CD4-positive, alpha-beta T cell treated with Interleukin-21 for 1 hour (primary cell): ENCODE measurements around the gene PPP1R13L.

Experiments
- DNase-seq: peaks from one replicate; pipeline ENCODE4 v3.0.0-alpha.2; 2020

Gene PPP1R13L

DNA sequence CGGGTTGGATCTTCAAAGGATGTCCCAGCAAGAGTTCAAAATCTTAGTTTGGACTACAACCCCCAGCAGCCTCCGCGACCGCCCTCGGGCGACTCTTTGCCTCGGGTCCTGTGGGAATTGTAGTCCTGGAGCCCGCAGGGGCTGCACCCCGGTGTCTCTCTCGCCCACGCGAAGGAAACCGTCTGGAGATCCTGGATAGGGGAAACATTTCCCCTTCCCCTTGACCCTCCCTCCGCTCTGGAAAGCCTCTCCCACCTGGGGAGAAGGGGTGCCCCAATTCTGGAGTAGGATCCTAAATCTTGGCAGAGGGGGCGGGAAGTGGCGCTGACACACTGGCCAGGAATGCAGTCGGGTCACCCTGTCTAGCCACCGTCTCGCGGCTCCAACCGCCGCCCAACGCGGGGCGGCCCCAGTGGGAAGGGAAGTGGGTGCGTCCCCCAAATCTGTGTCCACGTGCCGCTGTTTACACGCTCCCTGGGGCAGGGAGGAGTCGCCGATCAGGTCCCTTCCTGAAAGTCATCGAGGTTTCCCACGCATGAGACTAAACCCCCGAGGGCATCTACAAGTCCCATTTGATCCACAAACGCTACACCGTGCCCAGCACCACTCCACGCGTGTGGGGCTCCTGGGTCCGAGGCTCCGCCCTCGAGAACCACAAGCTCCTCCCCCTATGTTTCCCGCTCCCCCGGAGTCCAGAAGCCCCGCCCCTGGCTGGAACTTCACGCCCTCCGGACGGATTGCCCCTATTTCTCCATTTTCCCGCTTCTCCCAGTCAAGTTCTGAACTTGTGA is 761 bp upstream of the PPP1R13L start:
- DNase-seq = peak; percentile 86

DNA sequence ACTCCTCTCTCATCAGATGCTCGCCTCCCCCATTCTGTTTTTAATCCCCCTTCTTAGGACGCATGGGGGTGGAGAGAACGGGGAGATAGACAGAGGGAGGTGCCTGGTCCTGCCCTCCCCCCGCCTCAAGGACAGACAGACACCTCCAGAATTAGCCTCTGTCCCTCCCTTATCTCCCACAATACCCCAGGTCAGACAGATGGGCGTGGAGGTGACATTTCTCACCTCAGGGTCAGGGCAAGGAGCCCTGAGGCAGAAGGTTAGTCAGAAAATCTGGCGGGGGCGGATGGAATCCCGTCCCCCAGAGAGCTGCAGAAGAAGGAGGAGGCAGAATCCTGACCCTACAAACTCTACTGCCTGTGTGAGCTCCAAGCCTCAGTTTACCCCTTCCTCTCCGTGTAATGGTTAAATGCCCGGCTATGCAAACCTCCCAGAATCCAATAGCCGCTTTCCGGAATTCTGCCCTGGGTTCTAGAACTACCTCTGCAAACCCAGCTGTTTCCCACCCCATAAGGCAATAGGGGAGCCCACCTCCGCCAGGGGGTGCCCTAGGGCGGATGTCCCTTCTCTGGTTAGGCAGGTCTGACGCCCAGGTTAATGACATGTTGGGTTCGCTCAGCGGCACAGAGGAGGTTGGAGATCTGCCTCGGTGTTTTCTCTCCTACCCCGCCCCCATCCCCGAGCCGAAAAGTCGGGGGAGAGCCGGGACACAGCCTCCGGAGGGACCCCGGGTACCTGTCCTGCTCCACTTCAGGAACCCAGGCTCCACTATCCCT is 900 bp downstream of the PPP1R13L start:
- DNase-seq = peak; percentile 59

- DNase-seq = no peak
These were observed 1.6 kb downstream of the PPP1R13L start for GRCh38 chr19:45403272-45403671.

GRCh38 chr19:45402298-45403061 is 2.4 kb downstream of the PPP1R13L start:
- DNase-seq = peak; percentile 21

DNA sequence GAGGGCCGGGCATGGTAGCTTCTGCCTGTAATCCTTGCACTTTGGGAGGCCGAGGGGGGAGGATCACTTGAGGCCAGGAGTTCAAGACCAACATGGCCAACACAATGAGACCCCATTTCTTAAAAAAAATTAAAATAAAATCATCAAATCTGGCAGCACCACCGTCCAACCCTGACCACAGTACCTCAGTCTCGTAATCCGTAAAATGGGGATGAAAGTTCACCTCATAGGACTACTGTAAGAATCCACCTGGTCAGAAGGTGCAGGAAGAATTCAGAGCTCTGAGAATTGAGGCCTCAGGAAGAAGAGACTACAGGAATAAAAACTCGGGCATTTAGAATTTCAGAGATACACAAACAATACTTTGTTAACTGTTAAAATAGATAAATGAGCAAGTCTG is 3.1 kb downstream of the PPP1R13L start:
- no peak for DNase-seq

GRCh38 chr19:45400192-45400591 is 4.7 kb downstream of the PPP1R13L start:
- DNase-seq = no peak

DNA sequence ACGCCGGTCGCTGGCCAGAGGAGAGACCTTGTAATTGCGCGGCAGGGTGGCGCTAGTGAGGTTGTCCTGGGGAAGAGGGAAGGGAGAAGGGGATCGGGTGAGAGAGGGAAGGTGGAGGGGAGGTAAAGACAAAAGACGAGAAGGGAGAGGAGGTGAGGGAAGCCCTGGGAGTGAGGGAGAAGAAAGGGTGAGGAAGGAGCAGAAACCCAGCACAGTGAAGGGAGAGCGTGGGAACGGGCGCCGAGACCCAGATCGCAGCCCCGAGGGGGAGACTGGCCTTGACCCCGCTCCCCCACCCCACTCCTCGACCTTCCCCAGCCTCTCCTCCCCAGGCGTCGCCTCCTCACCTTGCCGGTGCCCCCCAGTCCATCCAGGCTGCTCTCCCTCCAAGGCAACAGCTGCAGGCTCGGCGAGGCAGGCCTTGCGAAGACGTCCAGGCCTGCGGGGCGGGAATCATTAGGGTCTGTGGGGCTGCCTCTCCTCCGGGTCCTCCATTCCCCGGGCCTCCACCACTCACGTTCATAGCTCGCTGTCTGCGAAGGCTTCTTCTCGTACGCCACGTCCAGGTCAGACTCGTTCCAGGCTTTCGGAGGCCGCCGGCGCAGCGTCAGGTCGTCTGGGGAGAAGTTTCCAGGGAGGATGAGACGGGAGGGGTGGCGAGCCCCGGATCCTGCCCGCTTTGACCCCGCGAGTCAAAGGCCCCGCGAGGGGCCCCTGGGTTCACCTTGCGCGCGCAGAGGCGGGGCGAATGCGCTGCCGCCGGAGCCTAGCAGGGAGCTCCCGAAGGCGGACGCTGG is 8.8 kb downstream of the PPP1R13L start:
- DNase-seq = no peak

DNA sequence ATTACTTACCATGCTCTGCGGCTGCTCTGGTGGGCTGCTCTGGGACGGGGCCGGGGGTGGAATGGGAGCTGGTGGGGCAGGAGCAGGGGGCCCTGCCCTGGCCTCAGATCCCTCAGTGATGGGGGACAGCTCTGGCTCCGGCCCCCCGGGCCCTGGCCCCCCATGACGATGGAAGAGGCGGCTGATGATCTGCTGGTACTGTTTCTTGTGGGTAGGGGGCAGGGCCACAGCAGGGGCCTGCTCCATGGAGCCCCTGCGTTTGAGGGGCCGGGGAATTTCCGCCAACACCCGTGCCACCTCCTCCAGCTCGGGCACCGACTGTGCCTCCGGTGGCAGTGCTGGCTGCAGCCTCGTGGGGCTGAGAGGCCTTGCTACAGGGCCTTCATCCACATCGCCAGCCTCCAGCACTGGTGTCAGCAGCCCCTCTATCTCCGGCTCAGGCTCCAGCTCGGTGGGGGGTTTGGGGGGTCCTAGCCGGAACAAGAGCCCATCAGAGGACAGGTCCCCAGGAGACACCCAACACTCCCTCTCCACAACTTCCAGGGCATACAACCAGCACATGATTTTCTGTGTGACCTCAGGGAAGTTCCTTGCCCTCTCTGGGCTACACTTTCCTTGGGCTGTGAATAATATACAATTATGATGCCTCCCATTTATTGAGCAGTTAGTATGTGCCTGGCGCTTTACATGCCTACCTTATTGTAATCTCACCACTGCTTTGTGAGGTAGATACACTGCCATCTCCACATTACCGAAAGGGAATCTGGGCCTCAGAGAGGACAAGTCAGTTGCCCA is 12.8 kb downstream of the PPP1R13L start:
- no peak for DNase-seq

DNA sequence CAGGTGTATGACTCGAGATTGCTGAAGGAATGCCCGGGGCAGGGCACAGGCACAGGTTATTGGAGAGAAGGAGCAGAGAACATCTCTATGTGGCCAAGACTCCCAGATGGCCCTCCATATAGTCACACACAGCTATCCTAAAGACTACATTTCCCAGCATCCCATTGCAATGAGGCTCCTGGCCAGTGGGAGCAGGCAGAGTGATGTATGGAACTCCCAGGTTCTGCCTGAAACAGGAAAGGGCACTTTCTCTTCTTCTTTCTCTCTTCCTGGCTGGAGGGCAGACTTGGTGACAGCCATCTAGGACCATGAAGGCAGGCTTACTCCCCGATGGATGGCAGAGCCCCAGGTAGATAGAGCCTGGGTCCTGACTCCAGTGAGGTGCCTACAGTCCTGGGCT is 13.5 kb downstream of the PPP1R13L start:
- no peak for DNase-seq

DNA sequence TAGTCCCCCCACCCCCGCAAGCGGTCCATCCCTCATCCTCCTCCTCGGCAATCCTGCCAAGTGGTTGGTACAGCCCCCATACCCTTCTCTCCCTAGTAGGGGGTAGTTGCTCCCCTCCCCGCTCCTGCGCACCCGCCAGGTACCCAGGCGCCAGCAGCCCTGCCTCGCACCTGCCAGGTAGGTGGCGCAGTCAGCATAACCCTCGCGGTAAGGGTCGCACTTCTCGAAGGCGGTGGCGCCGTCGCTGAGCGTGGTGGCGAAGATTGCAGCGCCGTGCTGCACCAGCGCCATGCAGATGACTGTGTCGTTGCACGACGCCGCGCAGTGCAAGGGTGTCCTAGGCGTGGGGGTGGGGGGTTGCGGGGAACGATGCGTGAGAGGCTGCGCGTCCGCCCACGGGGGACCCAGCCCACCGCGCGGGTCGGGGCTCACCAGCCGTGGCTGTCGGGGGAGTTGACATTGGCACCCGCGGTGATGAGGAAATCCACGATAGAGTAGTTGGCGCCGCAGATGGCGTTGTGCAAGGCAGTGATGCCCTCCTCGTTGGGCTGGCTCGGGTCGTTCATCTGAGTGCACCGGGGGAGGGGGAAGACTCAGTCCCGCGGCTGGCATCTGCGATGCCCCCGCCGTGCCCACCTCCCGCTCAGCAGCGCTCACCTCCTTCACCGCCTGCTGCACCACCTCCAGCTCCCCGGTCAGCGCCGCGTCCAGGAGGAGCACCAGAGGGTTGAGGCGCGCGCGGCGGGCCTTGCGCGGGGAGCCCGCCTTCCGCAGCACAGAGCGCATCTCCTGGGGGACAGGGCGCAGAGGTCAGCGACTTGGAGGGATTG is 19.3 kb downstream of the PPP1R13L start:
- no peak for DNase-seq

DNA sequence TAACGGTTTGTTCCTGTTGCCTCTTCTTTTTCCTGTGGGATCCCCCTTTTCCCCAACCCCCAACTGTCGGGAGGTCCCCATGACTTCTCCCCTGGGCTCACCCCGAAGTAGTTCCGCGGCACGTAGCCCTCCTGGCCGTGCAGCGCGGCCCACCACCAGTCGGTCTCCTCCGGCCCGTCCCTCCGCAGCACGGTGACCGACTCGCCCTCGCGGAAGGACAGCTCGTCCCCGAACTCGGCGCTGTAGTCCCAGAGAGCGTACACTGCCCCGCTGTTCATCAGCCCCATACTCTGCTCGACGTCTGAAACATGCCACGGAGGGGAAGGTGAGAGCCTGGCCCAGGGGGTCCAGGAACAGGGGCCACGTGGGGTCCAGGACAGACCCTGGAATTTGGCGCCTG is 22.4 kb downstream of the PPP1R13L start:
- DNase-seq = no peak

DNA sequence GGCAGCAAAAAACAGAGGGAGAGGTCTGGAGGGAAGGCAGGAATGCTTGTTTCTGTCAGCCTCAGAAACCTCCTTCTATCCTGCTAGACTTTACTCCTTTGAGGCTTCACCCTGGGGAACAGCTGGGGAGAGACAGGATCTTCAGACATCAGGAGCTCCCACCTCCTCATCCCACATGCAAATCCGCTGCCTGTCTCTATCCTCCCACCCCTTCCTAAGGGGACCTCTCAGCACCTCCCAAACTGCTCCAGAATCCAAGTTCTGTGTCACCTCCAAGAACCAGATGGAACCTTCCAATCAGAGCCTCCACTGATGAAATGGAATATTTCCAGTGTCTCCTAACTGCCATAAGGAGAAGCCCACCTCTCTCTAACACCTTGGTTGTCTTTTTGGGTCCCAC is 24.8 kb downstream of the PPP1R13L start:
- DNase-seq = no peak

DNA sequence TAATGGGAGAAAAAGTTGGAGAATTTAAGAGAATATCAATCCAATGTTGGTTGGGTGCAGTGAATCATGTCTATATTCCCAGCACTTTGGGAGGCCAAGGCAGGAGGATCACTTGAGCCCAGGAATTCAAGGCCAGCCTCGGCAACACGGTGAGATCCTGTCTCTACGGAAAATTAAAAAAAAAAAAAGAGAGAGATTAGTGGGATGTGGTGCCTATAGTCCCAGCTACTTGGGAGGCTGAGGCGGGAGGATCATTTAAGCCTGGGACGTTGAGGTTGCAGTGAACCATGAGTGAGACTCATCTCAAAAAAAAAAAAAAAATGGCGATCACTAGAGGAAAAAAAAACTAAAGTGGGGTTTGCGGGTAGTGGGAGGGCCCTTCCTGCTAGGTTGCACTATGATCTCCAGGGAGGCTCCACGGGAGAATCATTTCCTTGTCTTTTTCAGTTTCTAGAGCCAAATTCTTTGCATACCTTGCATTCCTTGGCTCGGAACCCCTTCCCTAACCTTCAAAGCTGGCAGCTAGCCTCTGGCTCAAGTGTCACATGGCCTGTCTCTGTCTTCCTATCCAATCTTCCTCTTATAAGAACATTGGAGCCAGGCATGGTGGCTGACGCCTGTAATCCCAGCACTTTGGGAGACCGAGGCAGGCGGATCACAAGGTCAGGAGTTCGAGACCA is 28.7 kb downstream of the PPP1R13L start:
- no peak for DNase-seq

GRCh38 chr19:45370410-45371204 is 34.3 kb downstream of the PPP1R13L start, which contains the start of gene ERCC2:
Gene ERCC2 (minus strand): TSS chr19:45370573. CDS start chr19:45370540, 33 bp downstream.
- DNase-seq = peak; percentile 100

DNA sequence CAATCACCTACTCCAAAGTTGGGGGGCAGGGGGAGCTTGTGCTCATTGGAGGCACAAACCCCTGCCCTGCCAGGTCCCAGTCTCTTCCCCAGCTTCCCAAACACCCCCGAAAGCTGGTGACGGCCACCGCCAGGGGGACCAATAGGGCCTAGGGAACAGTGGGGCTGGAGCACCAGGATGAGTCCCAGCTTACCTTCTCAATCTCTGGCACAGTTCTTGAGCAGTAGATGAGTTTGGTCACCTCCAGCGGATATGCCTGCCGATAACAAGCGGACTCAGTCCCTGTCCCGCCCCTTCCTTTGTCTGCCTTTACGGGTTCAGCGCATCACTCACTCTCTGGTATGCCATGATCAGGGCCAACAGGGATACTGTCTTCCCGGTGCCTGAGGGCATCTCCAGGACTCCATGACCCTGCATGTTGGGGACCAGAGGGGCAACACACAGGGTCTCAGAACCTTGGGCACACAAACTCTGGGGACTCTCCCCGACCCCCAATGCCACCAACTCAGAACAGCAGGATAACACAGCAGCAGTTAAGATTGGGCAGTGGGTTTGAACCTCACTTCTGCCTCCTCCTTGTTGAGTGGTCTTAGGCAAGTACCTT is 36.0 kb downstream of the PPP1R13L start:
- no peak for DNase-seq

GRCh38 chr19:45368127-45368526 is 36.7 kb downstream of the PPP1R13L start:
- no peak for DNase-seq

GRCh38 chr19:45364696-45365095 is 40.2 kb downstream of the PPP1R13L start:
- DNase-seq = no peak

DNA sequence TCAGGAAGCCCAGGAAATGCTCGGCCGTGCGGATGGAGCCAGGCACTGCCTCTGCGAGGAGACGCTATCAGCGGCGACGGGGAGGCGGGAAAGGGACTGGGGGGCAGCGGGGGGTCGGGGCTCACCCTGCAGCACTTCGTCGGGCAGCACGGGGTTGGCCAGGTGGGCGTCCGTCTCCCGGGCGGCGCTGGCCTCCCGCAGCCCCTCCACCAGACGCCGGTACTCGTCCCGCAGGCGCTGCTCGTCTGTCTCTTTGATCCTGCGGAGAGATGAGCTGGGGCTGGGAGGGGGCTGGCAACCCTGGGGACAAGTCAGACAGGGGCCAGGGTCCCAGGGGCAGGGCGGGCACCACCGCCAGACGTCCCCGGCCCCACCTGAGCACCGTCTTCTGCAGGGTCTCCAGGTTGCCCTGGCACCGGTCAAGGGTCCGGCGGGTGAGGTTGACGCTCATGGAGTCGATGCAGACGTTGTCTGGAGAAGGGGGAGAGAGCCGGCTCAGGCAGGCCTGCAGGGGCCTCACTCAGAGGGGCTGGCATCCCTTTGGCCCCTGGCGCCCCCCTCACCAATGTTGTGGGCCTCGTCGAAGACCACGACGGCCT is 40.9 kb downstream of the PPP1R13L start:
- no peak for DNase-seq
